HT-29 (cell line): Measurements from ENCODE around the gene ANKRD35. TPM values are rescaled to one million over a fixed set of nuclear protein-coding genes. Genes with fewer than 3 reads are reported as not detected.
"Not testable (repeated sequence)": the region's sequence is repeated elsewhere in the genome, so short reads cannot be mapped to it uniquely, and the experiment has no call there.

ENCODE experiments used
- DNase-seq: peaks from one replicate; pipeline ENCODE4 v3.0.0-alpha.2; 2015; ENCODE audit warnings: low spot score
- total RNA-seq: library from RNA; depleted of rRNA; stranded (reverse); fragments of >200 nt; shearing (Covaris generic); gene quantifications from 2 replicates; pipeline ENCODE4 v1.2.3, GENCODE V29; 2014

Gene ANKRD35
- total RNA-seq, 1 experiment from 2014 or later, result 0.46 TPM

DNA sequence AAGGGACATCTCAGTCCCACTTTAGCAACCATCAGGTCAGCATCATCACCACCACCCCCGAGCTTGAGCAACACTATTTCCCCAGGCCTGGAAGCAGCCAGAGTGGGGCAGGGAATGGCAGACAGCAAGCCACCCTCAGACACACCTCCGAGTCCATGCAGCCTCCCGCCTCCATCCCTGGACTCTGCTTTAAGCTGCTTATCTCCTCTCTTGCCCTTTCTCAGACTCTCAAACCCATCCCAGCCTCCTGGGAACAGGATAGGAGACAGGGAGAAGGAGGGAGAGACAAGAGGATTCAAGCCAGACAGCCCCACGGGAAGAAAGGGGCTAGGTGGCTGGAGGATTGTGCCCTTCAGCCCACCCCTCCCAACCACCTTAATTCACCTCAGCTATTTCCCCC, 28.5 kb downstream of the ANKRD35 start:
- DNase-seq, result no peak

DNA sequence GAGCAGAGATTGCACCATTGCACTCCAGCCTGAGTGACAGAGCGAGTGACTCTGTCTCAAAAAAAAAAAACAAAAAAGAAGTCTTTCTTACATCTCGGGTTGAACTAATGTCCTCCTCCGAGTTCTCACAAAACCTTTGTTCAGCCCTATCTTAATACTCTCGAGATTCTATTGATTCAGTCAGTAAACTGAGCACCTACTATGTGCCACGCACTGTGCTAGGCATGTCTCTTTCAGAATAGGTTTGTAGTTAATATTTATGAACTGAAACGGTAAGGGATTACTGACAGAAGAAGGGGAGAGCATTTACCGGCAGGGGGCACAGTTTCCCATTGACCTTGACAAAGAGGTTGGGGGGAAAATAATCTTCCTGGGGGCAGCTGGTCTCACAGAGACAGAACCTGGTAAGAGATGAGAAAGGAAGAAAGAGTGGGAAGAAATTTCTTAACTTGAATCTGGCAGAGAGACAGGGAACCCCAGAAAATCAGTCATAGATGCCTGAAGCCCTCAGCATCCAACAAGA, 30.2 kb downstream of the ANKRD35 start:
- no peak for DNase-seq

DNA sequence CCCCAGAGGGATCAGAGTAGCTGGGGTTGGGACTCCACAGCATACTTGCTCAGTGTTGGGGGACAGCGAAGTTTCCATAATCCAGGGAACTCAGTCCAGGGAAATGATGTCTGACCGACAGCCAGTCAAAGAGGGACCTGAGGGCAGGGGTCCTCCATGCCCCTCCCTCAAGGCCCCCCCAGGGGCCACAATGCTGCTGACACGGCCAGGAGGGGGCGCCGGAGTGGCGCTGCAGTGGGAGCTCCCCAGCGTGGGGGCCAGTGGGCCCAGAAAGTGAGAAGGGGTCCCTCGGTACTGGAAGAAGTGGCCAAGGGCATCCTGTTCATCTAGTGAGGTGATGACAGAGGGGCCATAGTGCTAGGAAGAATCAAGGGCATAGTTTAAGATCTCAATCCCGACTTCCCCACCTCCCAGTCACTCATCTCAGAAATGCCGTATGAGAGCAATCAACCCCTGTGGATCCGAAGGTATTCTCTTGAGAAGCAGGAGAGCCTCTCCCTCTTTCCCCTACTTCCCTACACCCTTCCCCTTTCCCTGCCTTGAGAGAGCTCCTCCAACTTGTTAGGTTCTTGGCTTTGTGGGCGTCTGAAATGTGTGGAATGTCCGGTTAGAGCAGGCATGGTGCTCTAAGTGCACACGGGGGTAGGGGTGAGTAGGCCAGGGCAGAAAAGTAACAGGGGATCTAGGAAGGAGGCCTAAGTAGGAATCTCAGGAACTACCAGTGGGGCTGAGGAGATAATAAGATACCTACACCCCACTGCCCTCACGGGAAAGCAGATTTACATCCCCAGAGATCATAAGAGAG, 36.1 kb downstream of the ANKRD35 start:
- DNase-seq, result no peak

DNA sequence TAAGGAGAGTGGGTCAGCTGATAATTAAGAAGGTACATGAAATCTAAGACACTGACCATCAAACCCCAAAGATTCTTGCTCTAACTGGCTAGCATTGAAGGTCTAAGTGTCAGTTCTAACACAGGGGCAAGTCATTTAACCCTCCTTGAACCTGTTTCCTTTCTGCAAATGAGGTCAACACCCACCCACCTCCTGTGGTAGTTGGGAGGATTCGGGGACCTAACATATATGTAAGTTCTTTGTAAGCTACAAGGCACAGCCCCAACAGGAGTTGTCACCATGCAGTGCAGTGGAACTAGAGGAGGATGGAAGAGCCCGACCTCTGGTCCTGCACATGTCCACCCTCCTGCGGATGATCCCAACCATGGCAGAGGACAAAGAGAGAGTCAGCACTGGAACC, 37.8 kb downstream of the ANKRD35 start:
- DNase-seq, result no peak

DNA sequence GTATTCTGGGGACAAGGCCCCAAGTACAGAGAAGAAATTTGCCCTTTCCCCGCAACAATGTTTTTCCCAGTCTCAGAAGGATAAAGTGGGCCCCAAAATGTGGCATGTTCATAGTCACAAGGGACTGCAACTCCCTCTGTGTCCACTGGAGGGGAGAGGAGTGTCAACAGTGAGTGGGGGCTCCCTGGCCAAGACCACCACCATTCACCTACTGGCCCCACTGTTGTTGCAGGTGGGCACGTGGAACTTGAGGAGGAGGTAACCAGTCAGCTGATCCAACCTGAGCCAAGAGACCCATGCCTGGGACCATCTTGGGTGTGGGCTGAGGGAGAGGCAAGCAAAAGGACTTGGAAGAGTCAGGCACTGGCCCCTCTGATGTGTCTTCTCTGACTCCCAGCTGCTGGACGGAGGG, 39.5 kb downstream of the ANKRD35 start:
- peak; percentile 53 for DNase-seq

DNA sequence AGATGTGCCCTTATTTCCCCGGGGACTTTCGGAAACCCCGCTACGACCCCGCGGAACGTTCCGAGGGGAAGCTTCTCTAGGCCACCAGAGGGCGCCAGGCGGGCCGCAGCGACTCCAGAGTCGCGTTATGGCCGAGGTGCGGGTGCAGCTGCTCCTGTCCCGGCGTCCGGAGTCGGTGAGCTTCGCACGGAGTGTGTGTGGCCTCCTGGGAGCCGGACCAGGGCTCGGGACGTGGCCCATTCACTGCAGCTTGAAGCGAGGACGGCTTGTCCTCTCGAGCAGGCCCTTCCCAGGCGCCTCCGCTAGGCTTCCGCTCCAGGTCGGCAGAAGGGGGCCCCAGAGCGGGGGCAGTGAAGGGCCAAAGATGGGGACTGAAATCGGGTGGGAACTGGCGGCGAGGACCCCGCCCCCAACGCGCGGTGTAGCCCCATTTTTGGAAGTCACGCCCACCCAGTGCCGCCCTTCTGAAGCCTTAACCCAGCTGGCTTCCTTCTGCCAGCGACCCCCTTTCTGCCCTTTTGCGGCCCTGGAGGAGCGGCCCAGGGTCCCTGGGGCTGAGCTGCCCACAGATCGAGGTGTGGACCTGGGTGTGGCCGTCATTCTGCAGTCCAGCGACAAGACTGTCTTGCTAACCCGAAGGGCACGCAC, 40.0 kb downstream of the ANKRD35 start, which contains the start of gene NUDT17:
TSS of gene NUDT17 (plus strand) at position 117 of the 648 bp plus-strand sequence. CDS start at position 128, 11 bp downstream.
- DNase-seq, result peak; percentile 85

DNA sequence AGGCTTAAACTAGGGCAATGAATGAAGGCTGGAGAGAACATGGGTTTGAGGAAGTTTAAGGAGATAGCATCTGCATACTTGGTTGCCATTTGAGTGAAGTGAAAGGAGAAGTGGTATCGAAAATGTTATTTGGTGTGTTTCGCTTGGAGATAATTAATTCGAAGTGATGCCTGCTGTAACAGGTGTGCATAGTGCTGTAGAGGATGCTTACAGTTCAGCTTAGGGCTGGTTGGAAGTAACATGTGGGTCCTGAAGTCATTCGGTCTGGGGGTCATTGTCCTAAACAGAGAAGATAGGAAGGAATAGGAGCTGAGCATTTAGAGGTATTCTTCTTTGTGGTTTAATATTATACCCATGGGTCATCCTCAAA, 40.5 kb downstream of the ANKRD35 start:
- DNase-seq, result no peak

DNA sequence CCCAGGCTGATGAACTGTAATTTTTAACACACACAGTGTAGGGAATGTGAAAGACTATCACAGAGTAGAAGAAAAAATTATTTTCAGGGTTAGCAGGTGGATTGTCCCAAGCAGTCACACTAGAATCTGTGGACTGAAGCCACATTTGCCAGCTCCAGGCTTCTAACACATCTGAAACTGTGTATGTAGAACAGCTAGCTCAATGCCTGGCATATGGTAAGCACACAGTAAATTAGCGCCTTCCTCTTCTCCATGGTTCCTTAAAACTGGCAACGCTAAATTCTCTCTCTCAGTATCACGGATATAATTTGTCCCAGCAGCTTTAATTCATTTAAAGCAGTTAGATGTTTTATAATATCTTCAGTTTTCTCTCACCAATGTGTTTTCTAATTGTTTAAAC, 42.6 kb downstream of the ANKRD35 start:
- no peak for DNase-seq

DNA sequence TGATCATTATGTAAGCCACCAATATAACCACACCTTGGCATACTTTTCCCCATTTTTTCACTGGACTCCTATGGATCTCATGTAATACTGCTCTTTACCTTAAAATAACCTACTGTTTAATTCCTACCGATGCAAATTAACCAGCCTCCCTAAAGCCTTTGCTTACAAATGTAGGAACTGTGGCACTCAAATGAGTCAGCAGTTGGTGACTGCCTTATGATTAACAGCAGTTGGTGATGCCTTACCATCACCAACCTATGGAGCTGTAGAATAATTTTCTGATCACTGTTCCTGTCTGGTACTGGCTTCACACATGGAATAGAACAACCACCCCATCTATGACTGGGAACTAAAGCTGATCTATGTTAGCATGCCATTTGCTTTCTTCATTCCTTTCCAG, 48.0 kb downstream of the ANKRD35 start:
- no peak for DNase-seq

DNA sequence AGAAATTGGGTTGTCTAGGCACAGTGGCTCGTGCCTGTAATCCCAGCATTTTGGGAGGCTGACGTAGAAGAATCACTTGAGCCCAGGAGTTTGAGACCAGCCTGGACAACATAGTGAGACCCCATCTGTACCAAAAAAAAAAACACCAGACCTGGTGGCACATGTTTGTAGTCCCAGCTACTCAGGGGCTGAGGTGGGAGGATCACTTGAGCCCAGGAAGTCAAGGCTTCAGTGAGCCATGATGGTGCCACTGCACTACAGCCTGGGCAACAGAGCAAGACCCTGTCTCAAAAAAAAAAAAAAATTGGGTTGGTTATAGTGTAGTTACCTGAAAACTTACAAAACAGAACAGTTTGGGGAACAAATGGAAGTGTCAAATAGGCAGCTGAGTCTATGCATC, 54.9 kb downstream of the ANKRD35 start:
- not testable (repeated sequence) for DNase-seq

DNA sequence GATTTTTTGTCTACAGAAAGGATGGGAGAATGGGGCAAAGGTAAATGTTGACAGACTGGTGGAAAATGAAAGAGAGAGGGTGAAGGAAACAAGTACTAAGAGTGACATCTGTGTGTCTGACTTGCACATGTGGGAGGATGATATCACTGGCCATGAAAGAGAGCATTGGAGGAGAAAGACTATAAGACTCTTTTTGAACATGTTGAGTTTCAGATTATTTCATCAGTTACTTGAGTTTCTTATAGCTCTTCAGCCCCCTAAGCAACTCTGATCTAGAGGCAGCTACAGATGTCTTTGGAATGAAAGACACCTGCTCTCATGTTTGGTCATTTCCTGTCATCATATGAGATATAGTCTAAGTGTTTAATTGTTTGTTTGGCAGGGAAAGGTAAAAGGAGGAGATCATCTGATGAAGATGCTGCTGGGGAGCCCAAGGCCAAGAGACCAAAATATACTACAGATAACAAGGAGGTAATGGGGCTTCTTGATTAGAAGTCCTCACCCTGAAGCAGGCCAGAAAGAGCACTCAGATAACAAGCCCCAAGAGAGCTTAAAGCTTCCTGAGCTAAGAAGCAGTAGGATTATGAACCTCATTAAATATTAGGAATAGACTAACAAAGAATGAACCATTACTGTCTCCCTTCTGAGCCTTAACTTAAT, 57.2 kb downstream of the ANKRD35 start:
- no peak for DNase-seq

DNA sequence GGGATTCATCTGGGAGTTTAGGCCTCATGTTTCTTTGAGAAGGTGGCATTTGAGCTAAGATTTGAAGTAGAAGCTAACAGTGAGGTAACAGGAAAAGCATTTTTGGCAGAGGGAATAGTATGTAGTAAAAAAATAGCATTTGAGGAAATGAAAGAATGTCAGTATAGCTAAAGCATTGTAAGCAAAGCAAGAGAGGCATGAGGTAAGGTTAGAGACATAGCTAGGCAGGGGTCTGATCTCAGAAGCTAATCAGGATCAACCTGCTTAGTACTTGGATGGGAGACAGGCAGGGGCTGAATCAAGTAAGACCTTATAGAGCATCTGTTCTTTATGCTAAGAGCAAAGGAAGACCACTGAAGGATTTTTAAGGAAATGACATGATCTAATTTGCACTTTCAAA, 57.7 kb downstream of the ANKRD35 start:
- no peak for DNase-seq

DNA sequence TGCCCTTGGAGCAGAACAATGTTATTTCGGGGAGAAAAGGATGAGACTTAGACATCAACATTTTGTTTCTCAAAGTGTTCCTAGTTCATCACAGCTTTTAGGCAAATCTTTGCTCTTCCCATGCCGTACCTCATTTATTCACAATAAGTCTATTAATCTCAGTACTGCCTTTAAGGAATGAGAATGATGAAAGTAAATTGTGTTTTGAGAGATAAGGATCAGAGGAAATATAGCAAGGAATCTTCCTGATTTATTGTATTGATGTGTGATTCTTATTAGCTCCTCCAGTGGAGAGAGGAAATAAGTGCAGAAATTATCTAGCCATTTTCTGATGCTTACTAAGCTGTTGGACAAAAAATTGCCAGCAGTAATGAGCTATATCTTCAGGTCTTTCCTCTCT, 59.6 kb downstream of the ANKRD35 start:
- no peak for DNase-seq

DNA sequence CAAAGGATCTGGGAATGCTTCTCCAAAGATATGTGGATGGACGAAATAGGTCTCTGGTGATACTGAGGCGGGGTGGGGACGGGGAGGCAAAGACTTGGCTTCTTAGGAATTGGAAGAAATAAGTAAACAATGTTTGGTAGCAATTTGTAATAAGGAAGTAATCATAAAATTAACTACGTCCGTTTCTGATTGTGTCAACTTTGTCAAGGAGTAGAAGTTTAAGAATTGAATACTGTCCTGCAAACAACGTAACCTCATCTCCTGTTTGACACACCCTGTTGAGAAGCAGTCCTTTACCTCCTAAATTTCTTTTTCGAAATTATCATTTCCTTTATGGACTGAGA, 61.2 kb downstream of the ANKRD35 start:
- no peak for DNase-seq

DNA sequence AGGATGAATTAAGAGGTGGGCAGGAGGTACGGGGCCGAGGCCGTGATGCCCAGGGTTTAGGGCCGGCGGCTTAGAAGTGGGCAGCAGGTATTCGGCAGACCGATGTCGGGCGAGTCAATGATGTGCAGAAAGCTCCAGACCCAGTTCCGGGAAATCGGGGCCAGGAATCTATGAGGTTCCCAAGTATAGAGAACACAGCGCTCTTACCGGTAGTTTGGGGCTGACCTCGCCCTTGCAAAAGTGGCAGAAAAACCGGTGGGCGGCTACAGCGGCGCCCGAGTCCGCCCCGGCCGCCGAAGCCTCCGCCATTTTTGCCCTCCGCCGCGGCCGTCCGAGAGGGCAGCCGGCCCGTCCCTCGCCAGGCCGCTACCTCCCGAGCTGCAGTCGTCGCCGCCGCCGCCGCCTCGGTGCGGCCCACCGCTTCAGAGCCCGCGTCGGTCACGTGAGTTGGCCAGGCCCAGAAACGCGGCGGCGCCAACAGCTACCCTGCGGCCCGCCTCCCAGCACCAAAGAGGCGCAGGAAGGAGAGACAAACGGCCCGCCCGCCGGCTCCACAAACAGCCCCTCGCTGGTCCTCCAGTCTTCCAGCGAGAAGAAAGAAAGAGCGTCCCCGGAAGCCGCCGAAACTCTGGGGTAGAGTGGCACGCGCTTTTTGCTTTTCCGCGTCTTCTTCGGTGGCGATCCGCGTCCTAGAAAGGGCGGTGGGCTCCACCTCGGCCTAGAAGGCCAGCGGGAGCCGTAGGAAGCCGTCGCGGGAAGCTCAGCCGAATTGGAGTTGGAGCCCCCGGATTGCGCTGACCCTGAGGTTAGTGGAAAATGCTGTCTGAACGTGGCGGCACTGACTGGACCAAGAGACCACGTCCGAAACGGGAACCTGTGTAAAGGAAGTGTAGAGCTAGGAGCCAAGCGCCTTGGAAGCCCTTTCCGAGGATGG, 61.8 kb downstream of the ANKRD35 start, which contains the start of the genes POLR3C and RNF115:
TSS of gene POLR3C (plus strand) at position 636 of the 934 bp plus-strand sequence. CDS start 1,577 bp downstream, outside the sequence.
TSS of gene RNF115 (minus strand) at position 531 of the 934 bp plus-strand sequence. CDS start at position 309, 222 bp downstream.
- DNase-seq, result peak; percentile 93

DNA sequence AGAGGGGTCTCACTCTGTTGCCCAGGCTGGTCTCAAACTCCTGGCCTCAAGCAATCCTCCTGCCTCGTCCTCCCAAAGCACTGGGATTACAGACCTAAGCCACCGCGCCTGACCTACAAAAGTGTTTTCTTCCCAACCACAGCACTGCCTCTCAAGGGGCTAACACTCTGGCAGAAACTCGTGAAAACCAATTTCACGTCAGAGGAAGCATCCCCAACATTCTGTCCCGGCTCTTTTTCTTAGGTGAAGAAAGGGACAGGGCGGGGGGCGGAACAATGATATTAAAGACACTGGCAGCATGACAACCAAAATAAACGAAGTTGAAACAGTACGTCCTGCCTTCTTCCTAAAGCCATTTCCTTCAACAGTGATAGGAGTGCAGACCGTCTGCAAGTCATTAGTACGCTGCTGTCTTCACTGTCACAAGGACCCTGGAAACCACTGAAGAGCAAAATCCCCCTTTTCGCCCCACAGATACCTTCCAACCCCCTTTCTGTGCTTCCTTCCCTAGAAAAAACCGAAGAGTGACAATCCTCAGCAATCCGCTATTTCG, 62.8 kb downstream of the ANKRD35 start:
- not testable (repeated sequence) for DNase-seq

DNA sequence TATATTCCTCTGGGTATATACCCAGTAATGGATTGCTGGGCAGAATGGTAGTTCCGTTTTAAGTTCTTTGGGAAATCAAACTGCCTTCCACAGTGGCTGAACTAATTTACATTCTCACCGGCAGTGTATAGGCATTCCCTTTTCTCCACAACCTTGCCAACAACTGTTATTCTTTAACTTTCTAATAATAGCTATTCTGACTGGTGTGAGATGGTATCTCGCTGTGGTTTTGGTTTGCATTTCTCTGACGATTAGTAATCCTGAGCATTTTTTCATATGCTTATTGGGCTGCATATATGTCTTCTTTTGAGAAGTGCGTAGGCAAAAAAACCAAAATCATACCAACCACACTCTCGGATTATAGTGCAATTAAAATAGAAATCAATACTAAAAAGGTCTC, 67.6 kb downstream of the ANKRD35 start:
- peak; percentile 29 for DNase-seq
